ENCODE data around the gene CD99. TPM values are rescaled to one million over a fixed set of nuclear protein-coding genes. Genes with fewer than 3 reads are reported as not detected.
"Not testable (repeated sequence)": the region's sequence is repeated elsewhere in the genome, so short reads cannot be mapped to it uniquely, and the experiment has no call there.

Gene CD99
- total RNA-seq, 2 experiments from 2014 or later = 259 to 286 TPM

DNA sequence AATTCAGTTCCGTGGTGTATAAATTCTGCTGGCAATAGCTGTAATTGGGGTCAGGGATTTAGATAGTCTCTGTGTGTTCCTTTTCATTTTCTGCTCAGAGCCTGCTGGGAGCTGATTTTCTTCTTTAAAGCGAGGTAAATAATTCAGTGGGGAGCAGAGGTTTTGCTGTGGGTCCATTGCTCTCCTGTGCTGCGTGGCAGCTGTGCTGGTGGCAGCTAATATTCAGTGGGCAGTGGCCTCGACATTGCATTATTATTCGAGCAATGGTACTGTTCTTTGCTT is 74.4 kb downstream of the CD99 start:
- CTCF ChIA-PET = no interaction called here
- Mint-ChIP-seq H3K9me3 (ENCODE audit: low read depth) (no peaks in the 10 kb centered on the region), H3K27ac (no peak overlapping the region), H3K4me3 (no peak overlapping the region), H3K4me1 (no peaks in the 10 kb centered on the region), H3K36me3 (no peaks in the 10 kb centered on the region), H3K27me3 (no peaks in the 10 kb centered on the region)
- ATAC-seq = no peak
- no peak for DNase-seq

GRCh38 chrX:2766906-2767305 is 75.8 kb downstream of the CD99 start:
- Mint-ChIP-seq H3K36me3 (no peaks in the 10 kb centered on the region), H3K9me3 (ENCODE audit: low read depth) (no peaks in the 10 kb centered on the region), H3K4me3 (no peak overlapping the region), H3K27ac (no peak overlapping the region), H3K4me1 (no peaks in the 10 kb centered on the region), H3K27me3 (peaks cover 8% of the 10 kb centered on the region)
- CTCF ChIA-PET = no interaction called here
- DNase-seq (no peak), ATAC-seq (no peak)

- Mint-ChIP-seq H3K36me3 (no peaks in the 10 kb centered on the region), H3K9me3 (ENCODE audit: low read depth) (no peaks in the 10 kb centered on the region), H3K27me3 (peaks cover 8% of the 10 kb centered on the region), H3K4me1 (no peaks in the 10 kb centered on the region), H3K27ac (no peak overlapping the region), H3K4me3 (no peak overlapping the region)
- no peak for ATAC-seq
- CTCF ChIA-PET = no interaction called here
- no peak for DNase-seq
Measured at GRCh38 chrX:2767631-2768455, 76.7 kb downstream of the CD99 start.

GRCh38 chrX:2769615-2770014 is 78.5 kb downstream of the CD99 start:
- H3K27me3 Mint-ChIP-seq = peaks cover 12% of the 10 kb centered on the region
- no peaks in the 10 kb centered on the region for H3K36me3 Mint-ChIP-seq
- CTCF ChIA-PET = no interaction called here
- no peak for DNase-seq
- no peak overlapping the region for H3K27ac Mint-ChIP-seq
- no peaks in the 10 kb centered on the region for H3K4me1 Mint-ChIP-seq
- ATAC-seq = no peak
- no peak overlapping the region for H3K4me3 Mint-ChIP-seq
- no peaks in the 10 kb centered on the region for H3K9me3 Mint-ChIP-seq (ENCODE audit: low read depth)

GRCh38 chrX:2773166-2774055 is 82.3 kb downstream of the CD99 start:
- H3K4me3 Mint-ChIP-seq; H3K27ac Mint-ChIP-seq; CTCF ChIA-PET; H3K4me1 Mint-ChIP-seq; H3K9me3 Mint-ChIP-seq (ENCODE audit: low read depth); ATAC-seq; H3K36me3 Mint-ChIP-seq; DNase-seq: not testable (repeated sequence)
- peaks cover 12% of the 10 kb centered on the region for H3K27me3 Mint-ChIP-seq

DNA sequence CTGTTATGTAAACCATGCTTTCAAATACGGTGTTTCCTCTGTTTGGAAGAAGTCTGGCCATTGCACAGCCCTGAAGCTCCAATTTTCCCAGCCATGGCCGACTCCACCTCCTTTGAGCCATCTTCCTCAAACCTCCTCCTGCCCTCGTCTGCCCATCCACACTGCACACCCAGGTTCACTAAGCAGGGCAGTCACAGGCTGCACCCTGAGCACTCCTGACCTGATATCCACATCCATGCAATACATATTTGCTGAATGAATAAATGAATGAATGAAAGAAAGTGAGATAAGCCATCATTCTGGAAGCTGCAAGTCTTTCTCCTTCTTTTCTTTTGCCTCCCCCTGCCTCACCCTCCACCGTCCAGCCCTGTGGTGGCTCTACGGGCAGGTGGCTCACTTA is 83.0 kb downstream of the CD99 start:
- no peak for ATAC-seq
- DNase-seq = no peak
- Mint-ChIP-seq H3K36me3 (no peaks in the 10 kb centered on the region), H3K27ac (no peak overlapping the region), H3K4me3 (no peak overlapping the region), H3K9me3 (ENCODE audit: low read depth) (no peaks in the 10 kb centered on the region), H3K27me3 (peaks cover 12% of the 10 kb centered on the region), H3K4me1 (no peaks in the 10 kb centered on the region)
- CTCF ChIA-PET = no interaction called here

DNA sequence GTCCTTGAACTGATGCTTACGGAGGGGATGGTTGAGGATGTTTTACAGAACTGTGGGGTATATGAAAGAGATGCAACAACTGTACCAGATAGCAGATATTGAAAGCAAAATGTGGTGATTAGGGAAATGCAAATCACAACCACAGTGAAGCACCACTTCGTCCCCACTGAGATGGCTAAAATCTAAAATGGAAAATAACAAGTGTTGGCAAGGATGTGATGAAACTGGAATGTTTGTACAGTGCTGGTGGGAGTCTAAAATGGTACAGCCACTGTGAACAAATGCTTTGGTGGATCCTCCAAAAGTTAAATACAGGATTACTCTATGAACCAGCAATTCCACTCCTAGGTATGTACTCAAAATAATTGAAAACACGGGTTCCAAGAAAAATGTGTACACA is 83.7 kb downstream of the CD99 start:
- no peaks in the 10 kb centered on the region for H3K36me3 Mint-ChIP-seq

DNA sequence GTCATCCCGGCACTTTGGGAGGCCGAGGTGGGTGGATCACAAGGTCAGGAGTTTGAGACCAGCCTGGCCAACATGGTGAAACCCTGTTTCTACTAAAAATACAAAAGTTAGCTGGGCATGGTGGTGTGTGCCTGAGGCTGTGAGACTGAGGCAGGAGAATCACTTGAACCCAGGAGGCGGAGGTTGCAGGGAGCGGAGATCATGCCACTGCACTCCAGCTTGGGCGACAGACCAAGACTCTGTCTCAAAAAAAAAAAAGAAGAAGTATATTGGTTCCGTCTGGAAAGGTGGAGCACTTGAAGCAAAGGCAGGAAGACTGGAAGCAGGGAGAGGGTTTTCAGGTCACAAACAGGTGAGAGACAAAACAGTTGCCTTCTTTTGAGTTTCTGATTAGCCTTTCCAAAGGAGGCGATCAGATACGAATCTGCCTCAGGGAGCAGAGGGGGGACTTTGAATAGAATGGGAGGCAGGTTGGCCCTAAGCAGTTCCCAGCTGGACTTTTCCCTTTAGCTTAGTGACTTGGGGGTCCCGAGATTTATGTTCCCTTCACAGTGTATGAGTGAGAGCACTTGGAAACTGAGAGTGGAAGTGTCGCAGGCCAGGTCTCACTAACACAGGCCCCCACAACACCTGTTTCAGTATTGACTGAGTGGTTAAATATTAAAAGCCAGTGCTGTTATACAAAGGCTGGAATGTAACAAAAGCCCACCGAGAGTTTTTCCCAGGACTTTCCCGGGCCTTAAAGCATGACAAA is 89.6 kb downstream of the CD99 start:
- H3K9me3 Mint-ChIP-seq (ENCODE audit: low read depth); H3K4me3 Mint-ChIP-seq; ATAC-seq; CTCF ChIA-PET; H3K36me3 Mint-ChIP-seq; H3K27ac Mint-ChIP-seq; H3K27me3 Mint-ChIP-seq; DNase-seq; H3K4me1 Mint-ChIP-seq: not testable (repeated sequence)

More for the DNA sequence above, 83.7 kb downstream of the CD99 start:
- Mint-ChIP-seq H3K4me1 (no peaks in the 10 kb centered on the region), H3K4me3 (no peak overlapping the region), H3K9me3 (ENCODE audit: low read depth) (no peaks in the 10 kb centered on the region), H3K27me3 (peaks cover 12% of the 10 kb centered on the region), H3K27ac (no peak overlapping the region)
- ATAC-seq (no peak), DNase-seq (no peak)
- CTCF ChIA-PET = no interaction called here

DNA sequence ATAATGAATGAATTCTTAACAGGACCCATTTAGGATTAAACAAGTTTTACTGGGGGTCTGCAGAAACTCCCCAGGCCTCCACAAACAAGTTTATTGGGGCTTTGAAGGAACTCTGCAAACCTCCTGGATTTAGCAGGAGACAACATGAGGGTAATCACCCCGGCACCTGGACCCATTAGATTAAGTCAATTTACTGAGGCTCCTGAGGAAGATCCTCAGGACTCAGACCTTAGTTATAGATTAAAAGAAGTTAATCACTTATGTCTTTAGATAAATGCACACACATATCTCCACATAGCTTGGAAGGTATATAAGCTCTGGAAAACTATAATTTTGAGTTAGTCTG is 90.1 kb downstream of the CD99 start:
- H3K4me3 Mint-ChIP-seq = no peak overlapping the region
- CTCF ChIA-PET = no interaction called here
- DNase-seq = no peak
- peaks cover 4% of the 10 kb centered on the region for H3K27me3 Mint-ChIP-seq
- peaks cover 7% of the 10 kb centered on the region for H3K4me1 Mint-ChIP-seq
- no peaks in the 10 kb centered on the region for H3K9me3 Mint-ChIP-seq (ENCODE audit: low read depth)
- H3K27ac Mint-ChIP-seq = no peak overlapping the region
- no peaks in the 10 kb centered on the region for H3K36me3 Mint-ChIP-seq
- ATAC-seq = no peak

DNA sequence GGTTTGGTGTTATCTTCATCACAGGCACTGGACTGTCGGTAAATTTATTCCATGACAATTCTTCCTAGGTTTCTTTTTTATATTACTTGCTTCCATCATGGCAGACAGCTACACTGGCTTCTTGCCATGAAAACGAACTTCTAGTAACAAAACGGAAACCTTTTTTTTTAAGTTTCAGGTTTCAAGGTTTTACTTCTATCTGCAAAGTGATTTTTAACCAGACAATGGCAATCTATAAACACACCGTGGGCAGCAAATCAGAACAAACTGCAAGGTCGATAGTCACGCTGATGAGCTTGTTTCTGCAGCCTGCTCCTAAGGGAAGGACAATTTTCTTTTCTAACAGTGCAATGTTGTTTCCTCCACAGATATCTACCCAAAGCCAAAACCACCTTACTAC is 90.6 kb downstream of the CD99 start:
- H3K4me1 Mint-ChIP-seq = peaks cover 7% of the 10 kb centered on the region
- no peaks in the 10 kb centered on the region for H3K9me3 Mint-ChIP-seq (ENCODE audit: low read depth)
- DNase-seq (no peak), ATAC-seq (no peak)
- H3K36me3 Mint-ChIP-seq = no peaks in the 10 kb centered on the region
- H3K4me3 Mint-ChIP-seq = no peak overlapping the region
- no peak overlapping the region for H3K27ac Mint-ChIP-seq
- H3K27me3 Mint-ChIP-seq = peaks cover 4% of the 10 kb centered on the region
- CTCF ChIA-PET = no interaction called here

DNA sequence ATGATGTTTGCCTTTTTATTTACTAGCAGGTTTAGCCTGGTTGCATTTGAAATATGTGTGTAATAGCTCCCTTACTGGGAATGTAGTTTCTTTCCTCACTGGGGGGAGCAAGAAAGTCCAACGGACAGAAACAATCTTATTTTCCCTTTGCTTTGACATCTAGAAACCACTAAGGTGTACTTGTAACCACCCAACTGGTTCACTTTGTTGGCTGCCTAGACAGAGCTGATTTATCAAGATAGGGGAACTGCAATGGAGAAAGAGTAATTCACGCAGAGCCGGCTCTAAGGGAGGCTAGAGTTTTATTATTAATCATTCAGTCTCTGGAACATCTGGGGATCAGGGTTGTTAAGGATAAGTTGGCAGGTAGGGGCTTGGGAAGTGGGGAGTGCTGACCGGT is 91.1 kb downstream of the CD99 start:
- DNase-seq (no peak), ATAC-seq (no peak)
- H3K4me1 Mint-ChIP-seq = peaks cover 7% of the 10 kb centered on the region
- no peak overlapping the region for H3K27ac Mint-ChIP-seq
- CTCF ChIA-PET = no interaction called here
- H3K36me3 Mint-ChIP-seq = no peaks in the 10 kb centered on the region
- H3K4me3 Mint-ChIP-seq = no peak overlapping the region
- H3K9me3 Mint-ChIP-seq (ENCODE audit: low read depth) = no peaks in the 10 kb centered on the region
- H3K27me3 Mint-ChIP-seq = peaks cover 4% of the 10 kb centered on the region

DNA sequence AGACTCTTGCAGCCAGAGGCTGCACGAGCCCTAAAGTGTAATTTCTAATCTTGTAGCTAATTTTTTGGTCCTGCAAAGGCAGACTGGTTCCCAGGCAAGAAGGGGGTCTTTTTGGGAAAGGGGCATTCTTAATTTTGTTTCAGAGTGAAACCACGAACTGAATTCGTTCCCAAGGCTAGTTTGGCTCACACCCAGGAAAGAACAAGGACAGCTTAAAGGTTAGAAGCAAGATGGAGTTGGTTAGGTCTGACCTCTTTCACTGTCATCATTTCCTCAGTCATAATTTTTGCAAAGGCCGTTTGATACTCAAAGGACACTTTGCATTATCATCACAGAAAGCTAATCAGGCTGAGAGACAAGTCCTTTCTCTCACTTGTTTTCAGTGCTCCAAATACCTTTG is 91.7 kb downstream of the CD99 start:
- CTCF ChIA-PET = no interaction called here
- DNase-seq (no peak), ATAC-seq (no peak)
- Mint-ChIP-seq H3K4me1 (peaks cover 7% of the 10 kb centered on the region), H3K27me3 (peaks cover 4% of the 10 kb centered on the region), H3K27ac (no peak overlapping the region), H3K9me3 (ENCODE audit: low read depth) (no peaks in the 10 kb centered on the region), H3K4me3 (no peak overlapping the region), H3K36me3 (no peaks in the 10 kb centered on the region)

- DNase-seq = no peak
- Mint-ChIP-seq H3K27ac (no peak overlapping the region), H3K4me1 (peaks cover 7% of the 10 kb centered on the region), H3K36me3 (no peaks in the 10 kb centered on the region), H3K4me3 (no peak overlapping the region), H3K27me3 (peaks cover 4% of the 10 kb centered on the region), H3K9me3 (ENCODE audit: low read depth) (no peaks in the 10 kb centered on the region)
- no peak for ATAC-seq
- CTCF ChIA-PET = no interaction called here
Measured at GRCh38 chrX:2784026-2784425, 92.9 kb downstream of the CD99 start.

DNA sequence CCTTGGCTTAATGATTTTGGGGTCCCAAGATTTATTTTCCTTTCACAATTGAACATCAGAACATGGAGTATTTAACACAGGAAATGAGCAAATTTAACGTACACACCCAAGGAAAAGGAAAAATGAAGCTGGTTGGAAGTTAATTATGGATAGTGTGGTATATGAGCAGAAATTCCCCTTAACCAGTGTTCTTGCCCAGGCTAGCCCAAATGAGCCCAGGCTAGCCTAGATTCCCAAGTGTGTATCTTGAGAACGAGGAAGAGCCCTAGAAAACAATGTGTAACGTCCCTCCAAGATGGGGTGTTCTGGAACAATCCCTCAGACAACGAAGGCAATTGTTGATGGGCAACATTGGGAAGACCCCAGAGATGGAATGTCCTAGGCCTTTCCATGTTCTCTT is 94.4 kb downstream of the CD99 start:
- ATAC-seq (no peak), DNase-seq (no peak)
- H3K4me3 Mint-ChIP-seq = no peak overlapping the region
- H3K4me1 Mint-ChIP-seq = peaks cover 7% of the 10 kb centered on the region
- no peak overlapping the region for H3K27ac Mint-ChIP-seq
- peaks cover 2% of the 10 kb centered on the region for H3K27me3 Mint-ChIP-seq
- CTCF ChIA-PET = no interaction called here
- H3K36me3 Mint-ChIP-seq = no peaks in the 10 kb centered on the region
- H3K9me3 Mint-ChIP-seq (ENCODE audit: low read depth) = no peaks in the 10 kb centered on the region

Measured in activated CD8-positive, alpha-beta memory T cell treated with anti-CD3 and anti-CD28 coated beads, Interleukin-2, amount 10 ng/mL, durations not matched to agents 7 days and 5 days (primary cell).